ENCODE data around the gene KRTAP10-3.

KRTAP10-3 gene

GRCh38 chr21:44515359-44516165 is 43.0 kb downstream of the KRTAP10-3 start:
- H3K9ac ChIP-seq (ENCODE audit: low read depth, low read length), result no peak overlapping the region
- H3K27me3 ChIP-seq (ENCODE audit: control insufficient read depth, insufficient read depth, low read length), result peaks cover 16% of the 10 kb centered on the region
- H3K9me3 ChIP-seq (replicated peaks; ENCODE audit: low read length), result no peaks in the 10 kb centered on the region
- no peak overlapping the region for H3K4me2 ChIP-seq (ENCODE audit: low read length)
- H3K36me3 ChIP-seq (ENCODE audit: insufficient read depth, low read length), result no peaks in the 10 kb centered on the region
- H3K4me1 ChIP-seq (ENCODE audit: control insufficient read depth, insufficient read depth, low read length), result no peaks in the 10 kb centered on the region
- no peak overlapping the region for H3K4me3 ChIP-seq (ENCODE audit: low read length)

GRCh38 chr21:44514746-44515358 is 43.7 kb downstream of the KRTAP10-3 start:
- Histone ChIP-seq H3K4me2 (ENCODE audit: low read length) (no peak overlapping the region), H3K27me3 (ENCODE audit: control insufficient read depth, insufficient read depth, low read length) (peaks cover 16% of the 10 kb centered on the region), H3K36me3 (ENCODE audit: insufficient read depth, low read length) (no peaks in the 10 kb centered on the region)

GRCh38 chr21:44514218-44514520 is 44.4 kb downstream of the KRTAP10-3 start:
- no peaks in the 10 kb centered on the region for H3K36me3 ChIP-seq (ENCODE audit: insufficient read depth, low read length)
- peaks cover 16% of the 10 kb centered on the region for H3K27me3 ChIP-seq (ENCODE audit: control insufficient read depth, insufficient read depth, low read length)
- no peak overlapping the region for H3K9ac ChIP-seq (ENCODE audit: low read depth, low read length)
- H3K4me1 ChIP-seq (ENCODE audit: control insufficient read depth, insufficient read depth, low read length), result no peaks in the 10 kb centered on the region
- no peaks in the 10 kb centered on the region for H3K9me3 ChIP-seq (replicated peaks; ENCODE audit: low read length)
- no peak overlapping the region for H3K4me2 ChIP-seq (ENCODE audit: low read length)
- H3K4me3 ChIP-seq (ENCODE audit: low read length), result no peak overlapping the region

More at GRCh38 chr21:44514746-44515358, 43.7 kb downstream of the KRTAP10-3 start:
- Histone ChIP-seq H3K4me3 (ENCODE audit: low read length) (no peak overlapping the region), H3K9ac (ENCODE audit: low read depth, low read length) (no peak overlapping the region), H3K4me1 (ENCODE audit: control insufficient read depth, insufficient read depth, low read length) (no peaks in the 10 kb centered on the region), H3K9me3 (replicated peaks; ENCODE audit: low read length) (no peaks in the 10 kb centered on the region)

GRCh38 chr21:44513389-44514217 is 45.0 kb downstream of the KRTAP10-3 start:
- H3K36me3 ChIP-seq (ENCODE audit: insufficient read depth, low read length), result no peaks in the 10 kb centered on the region
- H3K27me3 ChIP-seq (ENCODE audit: control insufficient read depth, insufficient read depth, low read length), result peaks cover 19% of the 10 kb centered on the region
- H3K4me3 ChIP-seq (ENCODE audit: low read length), result no peak overlapping the region
- no peaks in the 10 kb centered on the region for H3K9me3 ChIP-seq (replicated peaks; ENCODE audit: low read length)
- no peak overlapping the region for H3K9ac ChIP-seq (ENCODE audit: low read depth, low read length)
- no peaks in the 10 kb centered on the region for H3K4me1 ChIP-seq (ENCODE audit: control insufficient read depth, insufficient read depth, low read length)
- no peak overlapping the region for H3K4me2 ChIP-seq (ENCODE audit: low read length)

GRCh38 chr21:44512496-44513388 is 45.9 kb downstream of the KRTAP10-3 start:
- no peaks in the 10 kb centered on the region for H3K36me3 ChIP-seq (ENCODE audit: insufficient read depth, low read length)
- H3K9me3 ChIP-seq (replicated peaks; ENCODE audit: low read length), result no peaks in the 10 kb centered on the region
- peaks cover 27% of the 10 kb centered on the region for H3K27me3 ChIP-seq (ENCODE audit: control insufficient read depth, insufficient read depth, low read length)
- no peak overlapping the region for H3K4me2 ChIP-seq (ENCODE audit: low read length)
- no peaks in the 10 kb centered on the region for H3K4me1 ChIP-seq (ENCODE audit: control insufficient read depth, insufficient read depth, low read length)
- H3K4me3 ChIP-seq (ENCODE audit: low read length), result no peak overlapping the region
- no peak overlapping the region for H3K9ac ChIP-seq (ENCODE audit: low read depth, low read length)

- H3K4me2 ChIP-seq (ENCODE audit: low read length), result no peak overlapping the region
Measured at GRCh38 chr21:44511938-44512275, 46.7 kb downstream of the KRTAP10-3 start.

GRCh38 chr21:44511219-44511937 is 47.2 kb downstream of the KRTAP10-3 start:
- H3K4me2 ChIP-seq (ENCODE audit: low read length), result no peak overlapping the region
- H3K4me1 ChIP-seq (ENCODE audit: control insufficient read depth, insufficient read depth, low read length), result no peaks in the 10 kb centered on the region
- no peak overlapping the region for H3K4me3 ChIP-seq (ENCODE audit: low read length)
- H3K36me3 ChIP-seq (ENCODE audit: insufficient read depth, low read length), result no peaks in the 10 kb centered on the region
- H3K9ac ChIP-seq (ENCODE audit: low read depth, low read length), result no peak overlapping the region
- peaks cover 40% of the 10 kb centered on the region for H3K27me3 ChIP-seq (ENCODE audit: control insufficient read depth, insufficient read depth, low read length)
- H3K9me3 ChIP-seq (replicated peaks; ENCODE audit: low read length), result no peaks in the 10 kb centered on the region

More at GRCh38 chr21:44511938-44512275, 46.7 kb downstream of the KRTAP10-3 start:
- no peak overlapping the region for H3K4me3 ChIP-seq (ENCODE audit: low read length)
- no peak overlapping the region for H3K9ac ChIP-seq (ENCODE audit: low read depth, low read length)
- H3K9me3 ChIP-seq (replicated peaks; ENCODE audit: low read length), result no peaks in the 10 kb centered on the region
- H3K4me1 ChIP-seq (ENCODE audit: control insufficient read depth, insufficient read depth, low read length), result no peaks in the 10 kb centered on the region
- H3K36me3 ChIP-seq (ENCODE audit: insufficient read depth, low read length), result no peaks in the 10 kb centered on the region
- H3K27me3 ChIP-seq (ENCODE audit: control insufficient read depth, insufficient read depth, low read length), result peaks cover 35% of the 10 kb centered on the region

- Histone ChIP-seq H3K4me2 (ENCODE audit: low read length) (no peak overlapping the region), H3K4me3 (ENCODE audit: low read length) (no peak overlapping the region), H3K36me3 (ENCODE audit: insufficient read depth, low read length) (no peaks in the 10 kb centered on the region), H3K4me1 (ENCODE audit: control insufficient read depth, insufficient read depth, low read length) (no peaks in the 10 kb centered on the region), H3K27me3 (ENCODE audit: control insufficient read depth, insufficient read depth, low read length) (peaks cover 45% of the 10 kb centered on the region), H3K9ac (ENCODE audit: low read depth, low read length) (no peak overlapping the region), H3K9me3 (replicated peaks; ENCODE audit: low read length) (no peaks in the 10 kb centered on the region)
Measured at GRCh38 chr21:44510508-44511218, 47.9 kb downstream of the KRTAP10-3 start.

- no peaks in the 10 kb centered on the region for H3K4me1 ChIP-seq (ENCODE audit: control insufficient read depth, insufficient read depth, low read length)
- peaks cover 45% of the 10 kb centered on the region for H3K27me3 ChIP-seq (ENCODE audit: control insufficient read depth, insufficient read depth, low read length)
- no peak overlapping the region for H3K4me2 ChIP-seq (ENCODE audit: low read length)
- no peaks in the 10 kb centered on the region for H3K36me3 ChIP-seq (ENCODE audit: insufficient read depth, low read length)
- no peak overlapping the region for H3K4me3 ChIP-seq (ENCODE audit: low read length)
- no peak overlapping the region for H3K9ac ChIP-seq (ENCODE audit: low read depth, low read length)
- H3K9me3 ChIP-seq (replicated peaks; ENCODE audit: low read length), result no peaks in the 10 kb centered on the region
Measured at GRCh38 chr21:44510109-44510507, 48.5 kb downstream of the KRTAP10-3 start.

GRCh38 chr21:44509539-44509938 is 49.1 kb downstream of the KRTAP10-3 start:
- Histone ChIP-seq H3K36me3 (ENCODE audit: insufficient read depth, low read length) (no peaks in the 10 kb centered on the region), H3K9ac (ENCODE audit: low read depth, low read length) (no peak overlapping the region), H3K27me3 (ENCODE audit: control insufficient read depth, insufficient read depth, low read length) (peaks cover 44% of the 10 kb centered on the region)

More at GRCh38 chr21:44509539-44509938, 49.1 kb downstream of the KRTAP10-3 start:
- H3K4me1 ChIP-seq (ENCODE audit: control insufficient read depth, insufficient read depth, low read length), result no peaks in the 10 kb centered on the region
- H3K9me3 ChIP-seq (replicated peaks; ENCODE audit: low read length), result no peaks in the 10 kb centered on the region
- H3K4me2 ChIP-seq (ENCODE audit: low read length), result no peak overlapping the region
- H3K4me3 ChIP-seq (ENCODE audit: low read length), result no peak overlapping the region

Measured in skeletal muscle satellite cell (primary cell).